Skeletal muscle satellite cell (primary cell): ENCODE results near the gene LRFN2.

Source experiments
- H3K27me3 ChIP-seq: 2 replicates; pipeline ENCODE4 v1.7.0; 2013; ENCODE audit warnings: low read length; ENCODE audit not compliant: control insufficient read depth, insufficient read depth
- H3K36me3 ChIP-seq: 2 replicates; pipeline ENCODE4 v1.7.0; 2013; ENCODE audit warnings: mild to moderate bottlenecking, control low read depth, low read length; ENCODE audit not compliant: insufficient read depth
- H3K4me1 ChIP-seq: 2 replicates; pipeline ENCODE4 v1.7.0; 2013; ENCODE audit warnings: low read length; ENCODE audit not compliant: control insufficient read depth, insufficient read depth
- H3K4me2 ChIP-seq: 2 replicates; pipeline ENCODE4 v1.7.0; 2013; ENCODE audit warnings: mild to moderate bottlenecking, low read length
- H3K4me3 ChIP-seq: 2 replicates; pipeline ENCODE4 v1.7.0; 2013; ENCODE audit warnings: low read length
- H3K9ac ChIP-seq: 2 replicates; pipeline ENCODE4 v1.7.0; 2013; ENCODE audit warnings: mild to moderate bottlenecking, low read depth, low read length, moderate library complexity
- H3K9me3 ChIP-seq: replicated peaks from 2 replicates; pipeline ENCODE4 v1.7.0; 2013; ENCODE audit warnings: mild to moderate bottlenecking, control low read depth, low read length

LRFN2 gene

DNA sequence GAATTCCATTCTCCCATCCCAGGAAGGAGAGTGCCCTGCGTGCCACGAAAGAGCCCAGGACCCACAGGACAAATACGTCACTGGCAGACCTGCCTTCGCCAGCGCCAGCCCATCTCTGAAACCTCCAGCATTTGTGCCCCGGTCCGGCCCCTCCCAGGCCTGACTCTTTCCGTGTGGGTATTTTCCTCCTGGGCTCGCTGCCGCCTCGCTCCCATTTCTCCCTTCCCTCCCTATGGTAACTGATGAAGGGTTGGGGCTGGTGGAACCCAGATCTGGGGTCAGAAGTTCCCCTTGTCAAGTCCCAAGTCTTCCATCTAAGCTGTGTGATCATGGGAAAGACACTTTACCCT is 208.5 kb downstream of the LRFN2 start:
- no peaks in the 10 kb centered on the region for H3K36me3 ChIP-seq
- no peak overlapping the region for H3K4me3 ChIP-seq
- no peak overlapping the region for H3K4me2 ChIP-seq
- H3K9ac ChIP-seq = no peak overlapping the region
- no peaks in the 10 kb centered on the region for H3K4me1 ChIP-seq
- H3K9me3 ChIP-seq = no peaks in the 10 kb centered on the region
- H3K27me3 ChIP-seq = no peaks in the 10 kb centered on the region

GRCh38 chr6:40378071-40378724 is 209.0 kb downstream of the LRFN2 start:
- no peaks in the 10 kb centered on the region for H3K4me1 ChIP-seq
- H3K9ac ChIP-seq = no peak overlapping the region
- no peak overlapping the region for H3K4me3 ChIP-seq
- H3K36me3 ChIP-seq = no peaks in the 10 kb centered on the region
- H3K4me2 ChIP-seq = no peak overlapping the region
- H3K27me3 ChIP-seq = no peaks in the 10 kb centered on the region
- no peaks in the 10 kb centered on the region for H3K9me3 ChIP-seq

DNA sequence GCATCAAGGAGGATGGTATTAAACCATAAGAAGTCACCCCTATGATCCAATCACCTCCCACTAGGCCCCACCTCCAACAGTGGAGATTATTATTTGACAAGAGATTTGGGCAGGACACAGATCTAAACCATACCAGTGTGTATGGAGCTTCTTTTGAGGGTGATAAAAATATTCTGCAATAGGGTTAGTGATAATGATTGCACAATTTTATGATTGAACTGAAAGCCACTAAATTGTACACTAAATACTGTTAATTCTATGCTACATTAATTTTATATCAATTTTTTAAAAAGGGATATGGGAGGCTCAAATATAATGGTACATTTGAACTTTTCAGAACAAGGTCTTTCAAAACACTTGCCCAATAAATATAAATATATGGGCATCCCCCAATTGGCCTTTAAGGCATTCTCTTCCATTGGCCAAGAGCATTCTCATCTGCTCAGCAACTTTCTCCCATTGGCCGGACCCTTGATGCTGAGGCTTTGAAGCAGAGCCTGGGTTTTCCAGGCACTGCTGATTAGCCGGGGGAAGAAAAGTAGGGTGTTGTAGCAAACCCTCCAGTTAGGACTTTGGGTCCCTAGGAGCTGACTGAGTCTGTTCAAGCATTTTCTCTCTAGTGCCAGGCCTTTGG is 209.9 kb downstream of the LRFN2 start:
- no peaks in the 10 kb centered on the region for H3K27me3 ChIP-seq
- no peak overlapping the region for H3K4me3 ChIP-seq
- no peaks in the 10 kb centered on the region for H3K9me3 ChIP-seq

DNA sequence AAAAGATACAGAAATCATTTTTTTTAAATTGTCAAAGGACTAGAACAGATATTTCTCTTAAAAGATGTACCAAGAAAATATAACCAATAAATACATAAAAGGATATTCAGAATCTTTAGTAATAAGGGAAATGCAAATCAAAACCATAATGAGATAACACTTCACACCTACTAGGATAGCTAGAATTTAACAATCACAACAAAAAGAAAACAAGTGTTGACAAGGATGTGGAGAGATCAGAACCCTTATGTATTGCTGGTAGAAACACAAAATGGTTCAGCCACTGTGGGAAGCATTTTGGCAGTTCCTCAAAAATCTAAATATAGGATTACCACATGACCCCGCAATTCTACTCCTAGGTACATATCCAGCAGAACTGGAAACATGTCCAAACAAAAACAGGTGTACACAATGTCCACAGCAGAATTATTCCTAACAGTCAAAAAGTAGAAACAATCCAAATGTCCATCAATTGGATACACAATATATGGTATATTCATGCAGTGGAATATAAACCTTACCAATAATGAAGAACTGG is 211.0 kb downstream of the LRFN2 start:
- H3K36me3 ChIP-seq = no peaks in the 10 kb centered on the region
- H3K9me3 ChIP-seq = no peaks in the 10 kb centered on the region
- H3K9ac ChIP-seq = no peak overlapping the region
- H3K4me3 ChIP-seq = no peak overlapping the region
- H3K27me3 ChIP-seq = no peaks in the 10 kb centered on the region
- H3K4me1 ChIP-seq = no peaks in the 10 kb centered on the region
- H3K4me2 ChIP-seq = no peak overlapping the region

More for the DNA sequence above, 209.9 kb downstream of the LRFN2 start:
- Histone ChIP-seq H3K9ac (no peak overlapping the region), H3K36me3 (no peaks in the 10 kb centered on the region), H3K4me2 (no peak overlapping the region), H3K4me1 (no peaks in the 10 kb centered on the region)

- no peaks in the 10 kb centered on the region for H3K9me3 ChIP-seq
- H3K27me3 ChIP-seq = no peaks in the 10 kb centered on the region
- H3K4me3 ChIP-seq = no peak overlapping the region
- H3K4me2 ChIP-seq = no peak overlapping the region
- no peak overlapping the region for H3K9ac ChIP-seq
- H3K36me3 ChIP-seq = no peaks in the 10 kb centered on the region
- H3K4me1 ChIP-seq = no peaks in the 10 kb centered on the region
These were observed 213.9 kb downstream of the LRFN2 start for GRCh38 chr6:40373267-40373666.

DNA sequence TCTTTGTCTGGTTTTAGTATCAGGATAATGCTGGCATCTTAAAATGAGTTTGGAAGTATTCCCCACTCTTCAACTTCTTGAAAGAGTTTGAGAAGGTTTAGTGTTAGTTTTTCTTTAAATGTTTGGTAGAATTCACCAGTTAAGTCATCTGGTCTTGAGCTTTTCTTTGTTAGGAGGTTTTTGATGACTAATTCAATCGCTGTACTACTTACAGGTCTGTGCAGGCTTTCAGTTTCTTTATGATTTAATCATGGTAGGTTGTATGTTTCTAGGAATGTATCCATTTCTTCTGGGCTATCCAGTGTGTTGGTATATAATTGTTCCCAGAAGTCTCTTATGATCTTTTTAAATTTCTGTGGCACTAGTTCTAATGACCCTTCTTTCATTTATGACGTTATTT is 215.5 kb downstream of the LRFN2 start:
- no peaks in the 10 kb centered on the region for H3K9me3 ChIP-seq
- no peak overlapping the region for H3K9ac ChIP-seq
- no peaks in the 10 kb centered on the region for H3K27me3 ChIP-seq
- H3K36me3 ChIP-seq = no peaks in the 10 kb centered on the region
- no peak overlapping the region for H3K4me3 ChIP-seq
- H3K4me2 ChIP-seq = no peak overlapping the region
- H3K4me1 ChIP-seq = no peaks in the 10 kb centered on the region

DNA sequence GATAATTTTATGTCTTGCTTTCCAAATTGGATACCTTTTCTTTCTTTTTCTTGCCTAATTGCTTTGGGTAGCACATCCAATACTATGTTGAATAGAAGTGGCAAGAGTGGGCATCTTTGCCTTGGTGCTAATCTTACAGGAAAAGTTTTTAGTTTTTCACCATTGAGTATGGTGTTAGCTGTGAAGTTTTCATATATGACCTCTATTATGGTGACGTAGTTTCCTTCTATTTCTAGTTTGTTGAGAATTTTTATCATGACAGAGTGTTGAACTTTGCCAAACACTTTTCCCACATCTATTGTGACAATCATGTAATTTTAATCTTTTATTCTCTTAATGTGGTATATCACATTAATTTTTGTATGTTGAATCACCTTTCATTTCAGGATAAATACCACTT is 216.1 kb downstream of the LRFN2 start:
- Histone ChIP-seq H3K27me3 (no peaks in the 10 kb centered on the region), H3K4me2 (no peak overlapping the region), H3K9ac (no peak overlapping the region), H3K4me3 (no peak overlapping the region), H3K9me3 (no peaks in the 10 kb centered on the region), H3K36me3 (no peaks in the 10 kb centered on the region), H3K4me1 (no peaks in the 10 kb centered on the region)

GRCh38 chr6:40369891-40370290 is 217.3 kb downstream of the LRFN2 start:
- H3K9me3 ChIP-seq = no peaks in the 10 kb centered on the region
- H3K4me1 ChIP-seq = no peaks in the 10 kb centered on the region
- H3K4me2 ChIP-seq = no peak overlapping the region
- no peaks in the 10 kb centered on the region for H3K36me3 ChIP-seq
- no peaks in the 10 kb centered on the region for H3K27me3 ChIP-seq
- no peak overlapping the region for H3K9ac ChIP-seq
- no peak overlapping the region for H3K4me3 ChIP-seq

GRCh38 chr6:40369042-40369441 is 218.1 kb downstream of the LRFN2 start:
- no peak overlapping the region for H3K4me3 ChIP-seq
- H3K9ac ChIP-seq = no peak overlapping the region
- H3K4me1 ChIP-seq = no peaks in the 10 kb centered on the region
- H3K27me3 ChIP-seq = no peaks in the 10 kb centered on the region
- no peaks in the 10 kb centered on the region for H3K9me3 ChIP-seq
- H3K36me3 ChIP-seq = no peaks in the 10 kb centered on the region
- H3K4me2 ChIP-seq = no peak overlapping the region

DNA sequence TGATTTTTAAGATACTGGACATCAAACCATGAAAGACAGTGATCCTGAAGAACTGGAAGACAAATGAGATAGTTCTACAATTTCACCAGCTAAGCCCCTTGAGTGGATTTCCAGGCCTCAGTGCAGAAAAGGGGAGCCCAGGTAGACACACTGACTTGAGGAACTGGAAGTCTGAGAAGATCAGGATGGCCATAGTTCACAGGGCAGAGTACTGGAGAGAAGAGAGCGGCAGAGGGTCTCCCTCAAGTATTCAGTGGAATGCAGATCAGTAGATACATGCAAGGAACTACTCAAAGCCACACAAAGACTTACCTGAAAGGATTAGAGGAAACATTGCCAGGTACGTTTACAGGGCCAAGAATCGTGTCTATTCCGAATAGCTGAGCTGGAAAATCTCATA is 224.3 kb downstream of the LRFN2 start:
- Histone ChIP-seq H3K27me3 (no peaks in the 10 kb centered on the region), H3K9ac (no peak overlapping the region), H3K36me3 (no peaks in the 10 kb centered on the region), H3K4me2 (no peak overlapping the region), H3K4me1 (no peaks in the 10 kb centered on the region), H3K9me3 (no peaks in the 10 kb centered on the region), H3K4me3 (no peak overlapping the region)

GRCh38 chr6:40359808-40360207 is 227.4 kb downstream of the LRFN2 start:
- H3K36me3 ChIP-seq = no peaks in the 10 kb centered on the region
- H3K27me3 ChIP-seq = no peaks in the 10 kb centered on the region
- H3K9me3 ChIP-seq = no peaks in the 10 kb centered on the region
- no peak overlapping the region for H3K4me2 ChIP-seq
- no peaks in the 10 kb centered on the region for H3K4me1 ChIP-seq
- no peak overlapping the region for H3K9ac ChIP-seq
- H3K4me3 ChIP-seq = no peak overlapping the region
